ENCODE data around the gene MXRA8. TPM values are rescaled to one million over a fixed set of nuclear protein-coding genes. Genes with fewer than 3 reads are reported as not detected.

Gene MXRA8
- total RNA-seq, 4 donors from 2014 or later: 48.8 to 226 (median 163) TPM

DNA sequence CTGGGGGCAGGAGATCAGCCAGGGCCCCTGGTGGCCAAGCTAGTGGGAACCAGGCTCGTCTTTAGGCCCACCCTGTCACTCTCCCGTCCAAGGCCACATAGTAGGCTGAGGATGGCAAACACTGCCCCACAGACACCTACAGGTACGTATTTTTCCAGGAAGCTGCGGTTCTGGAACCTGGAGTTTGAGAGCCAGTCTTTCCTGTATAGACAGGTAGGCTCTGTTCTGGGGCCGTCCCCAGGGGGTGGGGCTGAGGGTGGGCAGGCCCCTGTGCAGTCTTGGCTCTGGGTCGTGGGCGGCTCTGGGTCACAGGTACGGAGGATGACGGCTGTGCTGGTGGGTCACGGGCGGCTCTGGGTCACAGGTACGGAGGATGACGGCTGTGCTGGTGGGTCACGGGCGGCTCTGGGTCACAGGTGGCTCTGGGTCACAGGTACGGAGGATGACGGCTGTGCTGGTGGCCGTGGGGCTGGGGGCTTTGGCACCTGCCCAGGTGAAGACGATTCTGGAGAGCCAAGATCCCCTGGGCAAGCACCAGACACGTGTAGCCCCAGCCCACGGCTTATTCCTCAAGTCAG, 47.8 kb downstream of the MXRA8 start:
- TF ChIP-seq, protein P1, sequence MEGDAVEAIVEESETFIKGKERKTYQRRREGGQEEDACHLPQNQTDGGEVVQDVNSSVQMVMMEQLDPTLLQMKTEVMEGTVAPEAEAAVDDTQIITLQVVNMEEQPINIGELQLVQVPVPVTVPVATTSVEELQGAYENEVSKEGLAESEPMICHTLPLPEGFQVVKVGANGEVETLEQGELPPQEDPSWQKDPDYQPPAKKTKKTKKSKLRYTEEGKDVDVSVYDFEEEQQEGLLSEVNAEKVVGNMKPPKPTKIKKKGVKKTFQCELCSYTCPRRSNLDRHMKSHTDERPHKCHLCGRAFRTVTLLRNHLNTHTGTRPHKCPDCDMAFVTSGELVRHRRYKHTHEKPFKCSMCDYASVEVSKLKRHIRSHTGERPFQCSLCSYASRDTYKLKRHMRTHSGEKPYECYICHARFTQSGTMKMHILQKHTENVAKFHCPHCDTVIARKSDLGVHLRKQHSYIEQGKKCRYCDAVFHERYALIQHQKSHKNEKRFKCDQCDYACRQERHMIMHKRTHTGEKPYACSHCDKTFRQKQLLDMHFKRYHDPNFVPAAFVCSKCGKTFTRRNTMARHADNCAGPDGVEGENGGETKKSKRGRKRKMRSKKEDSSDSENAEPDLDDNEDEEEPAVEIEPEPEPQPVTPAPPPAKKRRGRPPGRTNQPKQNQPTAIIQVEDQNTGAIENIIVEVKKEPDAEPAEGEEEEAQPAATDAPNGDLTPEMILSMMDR (IDR thresholded peaks at IDR 0.05; ENCODE audit: low read depth): no peak

DNA sequence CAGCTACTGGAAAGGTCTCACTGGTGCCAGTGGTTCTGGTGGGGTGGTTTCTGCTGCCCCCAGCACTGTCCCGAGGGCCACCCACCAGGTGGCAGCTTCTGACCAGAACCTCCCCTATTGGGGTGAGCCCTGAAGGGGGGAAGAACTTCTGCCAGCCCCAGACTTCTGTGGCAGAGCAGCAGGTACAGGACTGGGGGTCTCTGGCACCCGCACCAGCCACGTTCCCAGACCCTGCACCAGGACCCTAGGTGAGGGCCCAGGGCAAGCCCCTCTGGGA, 48.3 kb downstream of the MXRA8 start:
- TF ChIP-seq, protein P1 (IDR thresholded peaks at IDR 0.05; ENCODE audit: low read depth): no peak

DNA sequence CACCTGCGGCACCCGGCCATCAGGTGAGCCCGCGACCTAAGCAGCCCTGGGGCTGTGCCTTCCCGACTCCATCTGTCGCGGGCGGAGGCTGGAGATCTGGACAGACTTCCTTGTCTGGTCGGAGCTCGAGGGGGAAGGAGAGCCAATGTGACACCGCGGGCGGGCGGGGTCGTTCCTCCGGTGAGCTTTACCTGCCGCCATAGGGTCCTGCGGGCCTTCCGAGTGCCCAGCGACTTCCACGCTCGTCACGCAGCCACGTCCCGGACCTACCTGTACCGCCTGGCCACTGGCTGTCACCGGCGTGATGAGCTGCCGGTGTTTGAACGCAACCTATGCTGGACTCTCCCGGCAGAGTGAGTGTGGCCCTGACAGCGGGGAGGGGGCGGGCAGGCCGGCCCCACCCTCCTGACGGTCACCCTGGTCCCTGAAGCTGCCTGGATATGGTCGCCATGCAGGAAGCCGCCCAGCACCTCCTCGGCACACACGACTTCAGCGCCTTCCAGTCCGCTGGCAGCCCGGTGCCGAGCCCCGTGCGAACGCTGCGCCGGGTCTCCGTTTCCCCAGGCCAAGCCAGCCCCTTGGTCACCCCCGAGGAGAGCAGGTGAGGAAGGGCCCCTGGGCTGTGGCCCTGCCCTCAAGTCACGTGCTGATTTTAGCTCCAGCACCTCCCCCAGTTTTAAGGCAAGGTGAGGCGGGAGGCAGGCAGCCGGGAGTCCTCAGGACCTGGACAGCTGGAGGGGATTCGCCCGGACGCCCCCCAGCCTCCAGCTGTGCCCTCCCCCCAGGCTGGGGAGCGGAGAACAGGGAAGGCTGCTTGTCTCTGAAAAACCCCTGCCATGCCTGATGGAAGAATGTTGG, 48.9 kb downstream of the MXRA8 start:
- TF ChIP-seq, protein P1 (IDR thresholded peaks at IDR 0.05; ENCODE audit: low read depth): no peak

DNA sequence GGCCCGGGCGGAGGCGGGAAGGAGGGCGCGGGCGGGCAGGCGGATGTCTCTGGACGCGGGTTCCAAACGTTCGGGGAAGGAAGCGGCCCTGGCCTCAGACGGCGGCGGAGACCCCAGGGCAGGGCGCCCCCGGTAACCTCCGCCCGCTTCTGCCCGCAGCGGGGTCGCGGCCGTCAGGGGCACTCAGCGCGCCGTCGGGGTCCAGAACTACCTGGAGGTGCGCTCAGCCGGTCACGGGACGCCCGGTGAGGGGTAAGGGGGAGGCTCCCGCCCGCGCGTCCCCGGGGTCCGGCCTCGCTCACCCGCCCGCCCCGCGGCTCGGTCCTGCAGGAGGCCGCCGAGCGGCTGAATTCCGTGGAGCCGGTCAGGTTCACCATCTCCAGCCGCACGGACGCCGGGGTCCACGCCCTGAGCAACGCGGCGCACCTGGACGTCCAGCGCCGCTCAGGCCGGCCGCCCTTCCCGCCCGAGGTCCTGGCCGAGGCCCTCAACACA, 49.6 kb downstream of the MXRA8 start:
- TF ChIP-seq, protein P1 (IDR thresholded peaks at IDR 0.05; ENCODE audit: low read depth): no peak

DNA sequence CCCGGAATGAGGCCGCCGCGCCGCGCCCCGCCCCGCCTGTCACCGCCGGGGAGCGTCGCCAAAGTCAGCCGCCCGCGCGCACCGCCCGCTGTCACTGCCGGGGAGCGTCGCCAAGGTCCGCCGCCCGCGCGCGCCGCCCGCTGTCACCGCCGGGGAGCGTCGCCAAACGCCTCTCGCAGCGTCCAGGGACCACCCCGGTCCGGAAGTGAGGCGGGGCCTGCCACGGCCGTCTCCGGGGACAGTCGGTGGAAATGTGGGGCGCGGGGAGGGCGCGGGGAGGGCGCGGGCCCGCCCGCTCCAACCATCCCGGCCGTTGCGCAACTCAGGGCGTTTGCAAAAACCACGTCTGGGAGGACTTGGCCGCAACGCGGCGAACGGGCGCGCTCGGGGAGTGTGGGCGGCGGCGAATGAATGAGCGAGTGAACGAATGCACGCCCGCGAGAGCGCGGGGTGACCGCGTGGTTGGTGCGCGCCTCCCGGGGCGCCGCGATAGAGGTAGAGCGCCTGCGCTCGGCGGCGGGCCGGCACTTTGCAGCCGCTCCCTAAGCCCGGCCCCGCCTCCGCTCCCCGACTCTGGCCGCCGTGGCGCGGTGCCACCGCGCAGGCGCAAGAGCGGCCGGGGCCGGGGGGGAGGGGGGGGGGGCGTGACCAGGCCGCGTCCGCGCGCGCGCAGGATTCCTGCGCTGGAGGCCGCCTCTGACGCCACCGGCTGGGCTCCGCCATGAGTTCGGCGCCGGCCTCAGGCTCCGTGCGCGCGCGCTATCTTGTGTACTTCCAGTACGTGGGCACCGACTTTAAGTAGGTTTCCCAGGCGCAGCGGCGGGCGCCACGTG, 50.2 kb downstream of the MXRA8 start, which contains the start of the genes ACAP3 and PUSL1:
Gene ACAP3, minus strand, starts transcription at position 8 of the 833 bp plus-strand sequence. CDS start 115 bp downstream, outside the sequence.
Gene PUSL1, plus strand, starts transcription at position 675 of the 833 bp plus-strand sequence. Its CDS starts 47 bp downstream, at position 722.
- TF ChIP-seq, protein P1 (IDR thresholded peaks at IDR 0.05; ENCODE audit: low read depth): no peak

DNA sequence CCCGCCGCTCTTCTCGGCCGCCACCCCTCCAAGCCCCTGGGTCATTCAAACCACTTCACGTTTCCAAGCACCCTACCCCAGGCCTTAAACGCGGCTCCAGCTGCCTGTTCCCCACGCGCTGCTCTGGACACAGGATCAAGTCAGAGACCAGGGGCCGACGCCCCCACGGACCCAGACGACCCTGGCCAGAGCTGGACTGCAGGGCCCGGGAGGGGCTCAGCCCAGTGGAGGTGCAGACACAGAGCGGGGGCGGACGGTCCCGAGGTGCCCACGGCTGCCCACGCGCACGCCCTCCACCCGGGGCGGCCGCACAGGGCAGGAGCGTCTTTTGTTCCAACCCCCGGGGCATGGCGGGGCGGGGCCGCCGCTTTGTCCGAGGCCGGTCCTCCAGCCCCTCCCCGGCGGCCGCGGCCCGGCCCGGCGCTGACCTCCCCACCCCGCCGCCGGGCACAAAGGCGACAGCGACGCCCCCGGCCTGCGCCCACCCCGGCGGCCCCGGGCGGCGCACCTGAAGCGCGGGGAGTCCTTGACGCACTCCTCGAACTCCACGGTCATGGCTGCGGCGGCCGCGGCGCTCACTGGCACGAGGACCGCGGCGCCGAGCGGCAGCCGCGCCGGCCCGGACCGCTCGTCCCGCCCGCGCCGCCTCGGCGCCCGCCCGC, 51.0 kb downstream of the MXRA8 start:
- TF ChIP-seq, protein P1 (IDR thresholded peaks at IDR 0.05; ENCODE audit: low read depth): no peak

Data from subcutaneous adipose tissue (tissue), 4 donors.